ENCODE data around the gene KCNMA1. TPM values are rescaled to one million over a fixed set of nuclear protein-coding genes. Genes with fewer than 3 reads are reported as not detected.

The KCNMA1 gene
- total and polyA plus RNA-seq, 10 of the 15 experiments (the other 5 are each of a cell fraction or from before 2014, with no cell fraction given), result 8.5 to 77.0 (median 21.3) TPM

DNA sequence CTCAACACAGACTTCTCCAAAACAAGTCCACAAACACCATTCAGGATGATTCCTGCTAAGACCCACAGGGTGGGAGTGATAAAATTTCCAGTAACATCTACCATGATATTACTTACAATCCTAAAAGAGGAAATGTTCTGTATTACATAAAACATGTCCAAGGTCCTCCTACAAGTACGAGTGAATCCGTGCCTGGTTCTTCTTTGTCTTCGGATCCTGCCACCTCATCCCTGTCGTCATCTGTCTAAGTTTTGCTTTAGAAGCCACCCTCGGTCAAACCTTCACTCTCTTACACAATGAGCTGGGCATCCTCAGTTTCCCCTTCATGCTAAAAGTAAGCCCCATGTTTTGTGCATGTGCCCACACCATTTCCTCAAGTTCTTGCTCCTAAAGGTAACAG is 279.0 kb downstream of the KCNMA1 start:
- CTCF ChIA-PET, result interaction anchor here (1.5 kb wide), 1 partner anchor 10 kb away, joined by 5 read pairs; no protein-coding TSS in a partner anchor
- no peak for FAIRE-seq
- 25% methylated on average over 5 of the region's 5 CpGs for WGBS (ENCODE audit: insufficient coverage, insufficient replicate concordance, low lambda C conversion rate, missing lambda C conversion rate)
- no peaks in the 10 kb centered on the region for H3K27me3 ChIP-seq (replicated peaks in 1 of 2; ENCODE audit: control insufficient read depth in 2 of 2, insufficient read depth in 2 of 2, low read length in 1 of 2)
- no peak overlapping the region for H2AFZ ChIP-seq (ENCODE audit: control insufficient read depth, low read depth, low read length)
- BruUV-seq (replicated peaks), result no TSS peak
- H3K9me3 ChIP-seq (replicated peaks; ENCODE audit: control insufficient read depth, insufficient read depth, low read length), result no peaks in the 10 kb centered on the region
- no peak overlapping the region for H3K27ac ChIP-seq (ENCODE audit: control insufficient read depth, insufficient read depth)
- in situ Hi-C loops (cut with MboI), result no loop called here
- POLR2A ChIA-PET, result no interaction called here
- H3K4me1 ChIP-seq (ENCODE audit: control insufficient read depth, insufficient read depth, low read length), result no peaks in the 10 kb centered on the region
- no peak overlapping the region for H3K4me3 ChIP-seq
- intact Hi-C loops (cut with micrococcal nuclease; ENCODE audit: unreplicated experiment), result no loop called here
- H3K4me2 ChIP-seq (ENCODE audit: control insufficient read depth, insufficient read depth), result no peak overlapping the region
- H3K9ac ChIP-seq (ENCODE audit: control insufficient read depth, insufficient read depth, low read length), result no peak overlapping the region
- H4K20me1 ChIP-seq (ENCODE audit: control insufficient read depth, insufficient read depth), result no peaks in the 10 kb centered on the region
- SMC1A ChIA-PET (ENCODE audit: uncharacterized antibody, unreplicated experiment), result no interaction called here
- no peak for DNase-seq (ENCODE audit: low read depth, low spot score)
- no peaks in the 10 kb centered on the region for H3K79me2 ChIP-seq (ENCODE audit: control insufficient read depth, insufficient read depth, low read length)
- no peak for ATAC-seq
- RAD21 ChIA-PET (ENCODE audit: unreplicated experiment), result interaction anchor here (0.6 kb wide), 1 partner anchor 104 kb away, joined by 3 read pairs; no protein-coding TSS in a partner anchor
- no peaks in the 10 kb centered on the region for H3K36me3 ChIP-seq (ENCODE audit: control insufficient read depth in 2 of 2, insufficient read depth in 2 of 2, low read length in 1 of 2)
- TF ChIP-seq TCF3 (IDR thresholded peaks at IDR 0.05; ENCODE audit: borderline replicate concordance, insufficient read depth, low read depth, low read length) (no peak), KDM1A (IDR thresholded peaks at IDR 0.05; ENCODE audit: borderline replicate concordance) (no peak), ATF2 (IDR thresholded peaks at IDR 0.05; ENCODE audit: low read length) (no peak), MYB (IDR thresholded peaks at IDR 0.05; ENCODE audit: borderline replicate concordance, low read depth, low read length) (no peak), CBX3 (IDR thresholded peaks at IDR 0.05; ENCODE audit: borderline replicate concordance, low read depth) (no peak), E2F4 (IDR thresholded peaks at IDR 0.05; ENCODE audit: low read depth, low read length) (no peak), BHLHE40 (IDR thresholded peaks at IDR 0.05; ENCODE audit: borderline replicate concordance in 1 of 2, low read depth in 2 of 2, low read length in 1 of 2) (no peak)
- TF ChIP-seq, protein P1, sequence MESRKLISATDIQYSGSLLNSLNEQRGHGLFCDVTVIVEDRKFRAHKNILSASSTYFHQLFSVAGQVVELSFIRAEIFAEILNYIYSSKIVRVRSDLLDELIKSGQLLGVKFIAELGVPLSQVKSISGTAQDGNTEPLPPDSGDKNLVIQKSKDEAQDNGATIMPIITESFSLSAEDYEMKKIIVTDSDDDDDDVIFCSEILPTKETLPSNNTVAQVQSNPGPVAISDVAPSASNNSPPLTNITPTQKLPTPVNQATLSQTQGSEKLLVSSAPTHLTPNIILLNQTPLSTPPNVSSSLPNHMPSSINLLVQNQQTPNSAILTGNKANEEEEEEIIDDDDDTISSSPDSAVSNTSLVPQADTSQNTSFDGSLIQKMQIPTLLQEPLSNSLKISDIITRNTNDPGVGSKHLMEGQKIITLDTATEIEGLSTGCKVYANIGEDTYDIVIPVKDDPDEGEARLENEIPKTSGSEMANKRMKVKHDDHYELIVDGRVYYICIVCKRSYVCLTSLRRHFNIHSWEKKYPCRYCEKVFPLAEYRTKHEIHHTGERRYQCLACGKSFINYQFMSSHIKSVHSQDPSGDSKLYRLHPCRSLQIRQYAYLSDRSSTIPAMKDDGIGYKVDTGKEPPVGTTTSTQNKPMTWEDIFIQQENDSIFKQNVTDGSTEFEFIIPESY (IDR thresholded peaks at IDR 0.05), result no peak
- TF ChIP-seq, protein P2, sequence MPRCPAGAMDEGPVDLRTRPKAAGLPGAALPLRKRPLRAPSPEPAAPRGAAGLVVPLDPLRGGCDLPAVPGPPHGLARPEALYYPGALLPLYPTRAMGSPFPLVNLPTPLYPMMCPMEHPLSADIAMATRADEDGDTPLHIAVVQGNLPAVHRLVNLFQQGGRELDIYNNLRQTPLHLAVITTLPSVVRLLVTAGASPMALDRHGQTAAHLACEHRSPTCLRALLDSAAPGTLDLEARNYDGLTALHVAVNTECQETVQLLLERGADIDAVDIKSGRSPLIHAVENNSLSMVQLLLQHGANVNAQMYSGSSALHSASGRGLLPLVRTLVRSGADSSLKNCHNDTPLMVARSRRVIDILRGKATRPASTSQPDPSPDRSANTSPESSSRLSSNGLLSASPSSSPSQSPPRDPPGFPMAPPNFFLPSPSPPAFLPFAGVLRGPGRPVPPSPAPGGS (IDR thresholded peaks at IDR 0.05; ENCODE audit: borderline replicate concordance, insufficient read depth, low read depth, low read length, poor library complexity, severe bottlenecking), result no peak
- TF ChIP-seq, protein P3, sequence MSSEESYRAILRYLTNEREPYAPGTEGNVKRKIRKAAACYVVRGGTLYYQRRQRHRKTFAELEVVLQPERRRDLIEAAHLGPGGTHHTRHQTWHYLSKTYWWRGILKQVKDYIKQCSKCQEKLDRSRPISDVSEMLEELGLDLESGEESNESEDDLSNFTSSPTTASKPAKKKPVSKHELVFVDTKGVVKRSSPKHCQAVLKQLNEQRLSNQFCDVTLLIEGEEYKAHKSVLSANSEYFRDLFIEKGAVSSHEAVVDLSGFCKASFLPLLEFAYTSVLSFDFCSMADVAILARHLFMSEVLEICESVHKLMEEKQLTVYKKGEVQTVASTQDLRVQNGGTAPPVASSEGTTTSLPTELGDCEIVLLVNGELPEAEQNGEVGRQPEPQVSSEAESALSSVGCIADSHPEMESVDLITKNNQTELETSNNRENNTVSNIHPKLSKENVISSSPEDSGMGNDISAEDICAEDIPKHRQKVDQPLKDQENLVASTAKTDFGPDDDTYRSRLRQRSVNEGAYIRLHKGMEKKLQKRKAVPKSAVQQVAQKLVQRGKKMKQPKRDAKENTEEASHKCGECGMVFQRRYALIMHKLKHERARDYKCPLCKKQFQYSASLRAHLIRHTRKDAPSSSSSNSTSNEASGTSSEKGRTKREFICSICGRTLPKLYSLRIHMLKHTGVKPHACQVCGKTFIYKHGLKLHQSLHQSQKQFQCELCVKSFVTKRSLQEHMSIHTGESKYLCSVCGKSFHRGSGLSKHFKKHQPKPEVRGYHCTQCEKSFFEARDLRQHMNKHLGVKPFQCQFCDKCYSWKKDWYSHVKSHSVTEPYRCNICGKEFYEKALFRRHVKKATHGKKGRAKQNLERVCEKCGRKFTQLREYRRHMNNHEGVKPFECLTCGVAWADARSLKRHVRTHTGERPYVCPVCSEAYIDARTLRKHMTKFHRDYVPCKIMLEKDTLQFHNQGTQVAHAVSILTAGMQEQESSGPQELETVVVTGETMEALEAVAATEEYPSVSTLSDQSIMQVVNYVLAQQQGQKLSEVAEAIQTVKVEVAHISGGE (CRISPR knock-in tag; IDR thresholded peaks at IDR 0.05), result no peak
- TF ChIP-seq, protein P4, sequence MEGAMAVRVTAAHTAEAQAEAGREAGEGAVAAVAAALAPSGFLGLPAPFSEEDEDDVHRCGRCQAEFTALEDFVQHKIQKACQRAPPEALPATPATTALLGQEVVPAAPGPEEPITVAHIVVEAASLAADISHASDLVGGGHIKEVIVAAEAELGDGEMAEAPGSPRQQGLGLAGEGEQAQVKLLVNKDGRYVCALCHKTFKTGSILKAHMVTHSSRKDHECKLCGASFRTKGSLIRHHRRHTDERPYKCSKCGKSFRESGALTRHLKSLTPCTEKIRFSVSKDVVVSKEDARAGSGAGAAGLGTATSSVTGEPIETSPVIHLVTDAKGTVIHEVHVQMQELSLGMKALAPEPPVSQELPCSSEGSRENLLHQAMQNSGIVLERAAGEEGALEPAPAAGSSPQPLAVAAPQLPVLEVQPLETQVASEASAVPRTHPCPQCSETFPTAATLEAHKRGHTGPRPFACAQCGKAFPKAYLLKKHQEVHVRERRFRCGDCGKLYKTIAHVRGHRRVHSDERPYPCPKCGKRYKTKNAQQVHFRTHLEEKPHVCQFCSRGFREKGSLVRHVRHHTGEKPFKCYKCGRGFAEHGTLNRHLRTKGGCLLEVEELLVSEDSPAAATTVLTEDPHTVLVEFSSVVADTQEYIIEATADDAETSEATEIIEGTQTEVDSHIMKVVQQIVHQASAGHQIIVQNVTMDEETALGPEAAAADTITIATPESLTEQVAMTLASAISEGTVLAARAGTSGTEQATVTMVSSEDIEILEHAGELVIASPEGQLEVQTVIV (IDR thresholded peaks at IDR 0.05; ENCODE audit: borderline replicate concordance, partially characterized antibody), result no peak
